KOPT-K1 (cell line): ENCODE measurements around the gene ATG2B.

ENCODE experiments used
- H3K27ac ChIP-seq: fragments of 200-600 bp; sonication (generic); 2 replicates; pipeline ENCODE4 v1.5.1; 2016; ENCODE audit warnings: antibody characterized with exemption, mild to moderate bottlenecking, low read depth, low read length; ENCODE audit not compliant: poor library complexity, severe bottlenecking
- H3K36me3 ChIP-seq: fragments of 200-600 bp; sonication (generic); 2 replicates; pipeline ENCODE4 v1.5.1; 2017; ENCODE audit warnings: antibody characterized with exemption, mild to moderate bottlenecking, low read length, moderate library complexity; ENCODE audit not compliant: insufficient read depth
- H3K9me3 ChIP-seq: fragments of 200-600 bp; sonication (generic); 2 replicates; pipeline ENCODE4 v1.5.1; 2017; ENCODE audit warnings: antibody characterized with exemption, low read length, mild to moderate bottlenecking; ENCODE audit not compliant: insufficient read depth, poor library complexity, severe bottlenecking

ATG2B gene

DNA sequence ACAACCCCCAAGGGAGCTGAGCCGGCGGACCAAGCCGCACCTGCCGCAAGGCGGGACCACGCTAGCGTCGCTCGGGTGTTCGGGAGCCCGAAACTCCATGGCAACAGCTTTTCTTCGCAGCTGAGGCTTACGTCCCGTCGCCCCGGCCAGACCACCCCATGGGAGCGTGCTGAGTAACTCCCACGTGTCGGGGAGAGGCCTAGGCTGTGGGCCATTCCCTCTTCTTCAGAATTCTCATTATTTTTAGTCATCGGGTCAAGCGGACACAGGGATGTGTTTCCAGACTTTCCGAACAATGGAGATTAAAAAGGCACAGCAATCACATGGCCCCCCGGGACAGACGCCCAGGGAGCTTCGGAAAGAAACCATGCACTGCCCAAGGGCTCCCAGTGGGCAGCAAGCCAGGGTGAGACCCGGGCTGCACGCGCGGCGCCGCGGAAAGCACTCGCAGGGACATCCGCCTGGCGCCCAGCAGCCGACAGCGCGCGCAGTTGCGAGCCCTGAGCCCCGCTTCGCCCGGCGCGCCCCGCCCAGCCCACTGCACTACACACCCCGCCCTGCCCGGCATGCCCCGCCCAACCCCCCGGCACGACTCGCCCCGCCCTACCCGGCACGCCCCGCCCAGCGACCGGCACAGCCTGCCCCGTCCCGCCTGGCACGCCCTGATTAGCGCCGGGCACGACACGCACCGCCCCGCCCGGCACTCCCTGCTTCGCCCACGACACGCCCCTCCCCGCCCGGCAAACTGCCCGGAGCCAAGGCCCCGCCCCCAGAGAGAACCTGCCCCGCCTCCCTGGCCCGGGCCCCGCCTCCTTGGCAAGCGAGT, 28.4 kb upstream of the ATG2B start:
- no peaks in the 10 kb centered on the region for H3K9me3 ChIP-seq
- peak overlapping the region; percentile 60 for H3K27ac ChIP-seq
- peaks cover 10% of the 10 kb centered on the region for H3K36me3 ChIP-seq

GRCh38 chr14:96390965-96391292, 27.8 kb upstream of the ATG2B start:
- Histone ChIP-seq H3K9me3 (no peaks in the 10 kb centered on the region), H3K36me3 (peaks cover 16% of the 10 kb centered on the region), H3K27ac (peak overlapping the region; percentile 60)

- no peaks in the 10 kb centered on the region for H3K9me3 ChIP-seq
- H3K27ac ChIP-seq: no peak overlapping the region
- peaks cover 56% of the 10 kb centered on the region for H3K36me3 ChIP-seq
These were observed 22.2 kb upstream of the ATG2B start for GRCh38 chr14:96385385-96385784.

DNA sequence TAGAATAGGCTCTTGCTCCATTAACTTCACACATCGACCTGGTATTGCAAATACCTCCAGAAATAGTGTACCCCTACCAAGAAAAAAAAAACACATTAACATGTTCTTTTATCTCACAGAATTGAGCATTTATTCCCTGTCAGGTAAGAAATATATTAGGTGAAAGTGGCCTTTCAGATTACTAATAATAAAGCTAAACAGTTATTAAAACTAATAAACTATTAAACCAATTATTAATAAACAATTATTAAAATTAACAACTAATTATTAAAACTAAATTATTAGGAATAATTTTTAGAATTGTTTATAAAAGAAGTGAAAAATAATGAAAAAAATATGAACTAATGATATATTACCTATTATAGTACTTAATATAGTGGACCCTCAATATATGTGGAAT, 21.6 kb upstream of the ATG2B start:
- Histone ChIP-seq H3K9me3 (no peaks in the 10 kb centered on the region), H3K36me3 (peaks cover 56% of the 10 kb centered on the region), H3K27ac (no peak overlapping the region)

- peaks cover 56% of the 10 kb centered on the region for H3K36me3 ChIP-seq
- no peak overlapping the region for H3K27ac ChIP-seq
- H3K9me3 ChIP-seq: no peaks in the 10 kb centered on the region
These were observed 20.9 kb upstream of the ATG2B start for GRCh38 chr14:96384053-96384452.

DNA sequence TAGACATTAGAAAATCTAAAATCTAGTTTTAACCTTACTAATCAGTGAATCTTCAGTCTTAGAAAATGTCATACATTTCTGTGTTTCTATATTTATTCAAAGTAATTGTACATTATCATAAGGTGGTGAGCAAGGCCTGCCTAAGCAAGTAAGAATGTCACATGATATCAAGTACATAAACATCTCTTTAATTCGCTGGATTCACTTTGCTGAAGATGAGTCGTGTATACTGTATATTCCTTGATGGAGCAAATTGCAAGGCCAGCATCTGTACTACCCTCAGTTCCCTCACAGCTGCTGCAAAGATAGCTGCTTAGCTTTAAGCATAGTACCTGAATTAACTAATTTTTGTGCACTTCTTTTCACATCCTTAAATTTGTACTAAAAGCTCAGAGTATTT, 20.3 kb upstream of the ATG2B start:
- no peak overlapping the region for H3K27ac ChIP-seq

GRCh38 chr14:96380735-96381134, 17.6 kb upstream of the ATG2B start:
- no peak overlapping the region for H3K27ac ChIP-seq

More for the DNA sequence above, 20.3 kb upstream of the ATG2B start:
- Histone ChIP-seq H3K9me3 (no peaks in the 10 kb centered on the region), H3K36me3 (peaks cover 56% of the 10 kb centered on the region)

GRCh38 chr14:96376093-96376492, 13.0 kb upstream of the ATG2B start:
- no peaks in the 10 kb centered on the region for H3K9me3 ChIP-seq
- peaks cover 4% of the 10 kb centered on the region; the same call in 1 of the 2 replicates for H3K36me3 ChIP-seq

More at GRCh38 chr14:96380735-96381134, 17.6 kb upstream of the ATG2B start:
- Histone ChIP-seq H3K9me3 (no peaks in the 10 kb centered on the region), H3K36me3 (peaks cover 38% of the 10 kb centered on the region)

DNA sequence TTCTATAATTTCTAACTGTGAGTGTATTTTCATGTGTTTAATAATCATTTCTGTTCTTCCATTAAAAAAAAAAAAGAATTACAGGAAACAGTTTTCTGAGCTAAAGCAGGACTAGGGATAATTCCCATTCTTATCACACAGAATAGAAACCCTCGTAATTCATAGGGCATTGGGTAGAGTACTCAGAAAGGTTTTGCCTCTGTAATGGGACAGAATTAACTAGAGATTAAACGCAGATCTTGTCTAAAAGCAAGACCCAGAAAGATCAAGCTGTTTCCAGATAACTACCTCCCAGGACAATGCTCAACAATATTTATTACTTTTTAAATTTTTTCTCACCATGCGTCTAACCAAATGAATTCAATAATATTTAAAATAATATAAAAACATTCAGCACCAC, 10.4 kb upstream of the ATG2B start:
- Histone ChIP-seq H3K9me3 (no peaks in the 10 kb centered on the region), H3K36me3 (no peaks in the 10 kb centered on the region), H3K27ac (no peak overlapping the region)

More at GRCh38 chr14:96376093-96376492, 13.0 kb upstream of the ATG2B start:
- no peak overlapping the region for H3K27ac ChIP-seq

GRCh38 chr14:96370528-96370927, 7.4 kb upstream of the ATG2B start:
- Histone ChIP-seq H3K27ac (no peak overlapping the region), H3K9me3 (no peaks in the 10 kb centered on the region), H3K36me3 (no peaks in the 10 kb centered on the region)

- H3K27ac ChIP-seq: no peak overlapping the region
These were observed 5.4 kb upstream of the ATG2B start for GRCh38 chr14:96368534-96368933.

DNA sequence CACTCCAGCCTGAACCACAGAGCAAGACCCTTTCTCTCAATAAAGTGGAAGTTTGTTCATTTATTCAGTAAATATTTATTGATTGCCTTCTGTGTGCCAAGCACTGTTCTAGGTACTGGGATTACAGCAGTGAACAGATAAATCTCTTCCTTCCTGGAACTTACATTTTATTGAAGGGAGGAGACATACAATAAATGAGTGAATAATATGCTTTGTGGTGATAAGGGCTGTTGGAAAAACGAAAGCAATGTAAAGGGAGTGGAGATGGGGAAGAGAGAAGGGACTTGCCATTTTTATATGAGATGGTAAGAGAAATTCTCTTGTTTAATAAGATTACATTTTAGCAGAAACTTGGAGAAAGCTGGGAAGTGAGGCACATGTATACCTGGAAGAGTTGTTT, 1.8 kb upstream of the ATG2B start:
- Histone ChIP-seq H3K9me3 (no peaks in the 10 kb centered on the region), H3K36me3 (no peaks in the 10 kb centered on the region), H3K27ac (no peak overlapping the region)

More at GRCh38 chr14:96368534-96368933, 5.4 kb upstream of the ATG2B start:
- no peaks in the 10 kb centered on the region for H3K9me3 ChIP-seq
- H3K36me3 ChIP-seq: no peaks in the 10 kb centered on the region

GRCh38 chr14:96363751-96364336, 703 bp upstream of the ATG2B start:
- Histone ChIP-seq H3K36me3 (no peaks in the 10 kb centered on the region), H3K27ac (peak overlapping the region; percentile 67), H3K9me3 (no peaks in the 10 kb centered on the region)

DNA sequence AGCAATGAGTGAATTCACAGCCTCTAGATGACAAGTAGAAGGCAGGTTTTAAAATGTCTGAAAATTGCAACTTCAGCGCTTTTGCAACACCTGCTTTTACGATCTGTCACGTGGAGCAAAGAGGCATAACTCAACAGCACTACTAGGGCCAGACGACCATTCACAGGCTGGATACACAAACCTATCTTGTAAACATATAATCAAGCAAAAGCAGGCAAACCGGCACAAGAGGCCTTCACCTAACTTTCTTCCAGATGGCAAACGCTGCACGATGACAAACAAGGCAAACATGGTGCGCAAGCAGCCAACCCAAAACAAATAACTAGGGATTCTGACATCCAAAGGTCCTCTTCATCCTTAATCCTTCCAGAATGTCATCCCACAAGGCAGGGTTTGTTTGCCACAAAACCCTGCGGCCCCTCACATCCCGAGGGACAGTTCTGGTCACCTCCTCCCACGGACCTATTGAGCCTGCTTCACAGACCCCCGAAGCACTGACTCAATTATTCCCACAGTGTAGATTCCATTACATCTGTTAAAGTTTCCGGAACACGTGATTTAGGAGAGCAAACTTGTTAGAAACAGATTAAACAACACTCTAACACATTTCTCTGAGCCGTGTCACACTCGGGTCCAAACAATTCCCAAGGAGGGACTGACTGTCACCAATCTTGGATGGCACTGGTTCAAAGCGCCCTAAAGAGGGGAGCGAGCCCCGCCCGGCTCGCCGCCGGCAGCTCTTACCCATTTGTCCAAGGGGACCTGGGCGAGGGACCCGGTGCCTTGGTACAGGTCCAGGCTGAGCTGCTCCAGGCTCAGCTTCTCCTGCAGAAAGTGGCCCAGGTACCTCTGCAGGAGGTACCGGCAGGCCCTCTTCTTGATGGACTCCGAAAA, 823 bp downstream of the ATG2B start:
- no peaks in the 10 kb centered on the region for H3K9me3 ChIP-seq
- peak overlapping the region; percentile 67 for H3K27ac ChIP-seq
- H3K36me3 ChIP-seq: no peaks in the 10 kb centered on the region

GRCh38 chr14:96359959-96360358, 3.2 kb downstream of the ATG2B start:
- Histone ChIP-seq H3K27ac (no peak overlapping the region), H3K36me3 (no peaks in the 10 kb centered on the region), H3K9me3 (no peaks in the 10 kb centered on the region)
